ENCODE measurements around the gene ATP8B4.

DNA sequence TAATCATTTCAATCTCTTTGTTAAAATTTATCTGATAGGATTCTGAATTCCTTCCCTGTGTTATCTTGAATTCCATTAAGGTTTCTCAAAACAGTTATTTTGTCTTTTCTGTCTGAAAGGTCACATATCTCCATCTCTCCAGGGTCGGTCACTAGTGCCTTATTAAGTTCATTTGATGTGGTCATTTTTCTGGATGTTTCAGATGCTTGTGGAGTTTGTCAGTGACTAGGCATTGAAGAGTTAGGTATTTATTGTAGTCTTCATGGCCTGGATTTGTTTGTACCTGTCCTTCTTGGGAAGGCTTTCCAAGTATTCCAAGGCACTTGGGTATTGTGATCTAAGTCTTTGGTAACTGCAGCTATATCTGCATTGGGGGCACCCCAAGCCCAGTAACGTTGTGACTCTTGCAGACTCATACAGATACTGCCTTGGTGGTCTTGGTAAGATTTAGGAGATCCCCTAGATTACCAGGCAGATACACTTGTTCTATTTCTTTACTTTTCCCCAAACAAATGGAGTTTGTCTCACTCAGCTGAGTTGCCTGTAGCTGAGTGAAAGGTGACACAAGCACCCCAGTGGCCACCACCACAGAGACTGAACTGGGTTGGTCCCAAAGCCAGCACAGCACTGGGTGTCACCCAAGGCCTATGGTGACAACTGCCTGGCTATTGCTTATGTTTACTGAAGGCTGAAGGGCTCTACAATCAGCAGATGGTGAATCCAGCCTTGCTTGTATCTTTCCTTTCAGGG is 44.1 kb upstream of the ATP8B4 start:
- TF ChIP-seq CTCF (IDR thresholded peaks at IDR 0.05) (no peak), POLR2A (IDR thresholded peaks at IDR 0.05) (no peak), EP300 (IDR thresholded peaks at IDR 0.05) (no peak)
